Measurements from ENCODE around the gene RANBP3.

RANBP3 gene

DNA sequence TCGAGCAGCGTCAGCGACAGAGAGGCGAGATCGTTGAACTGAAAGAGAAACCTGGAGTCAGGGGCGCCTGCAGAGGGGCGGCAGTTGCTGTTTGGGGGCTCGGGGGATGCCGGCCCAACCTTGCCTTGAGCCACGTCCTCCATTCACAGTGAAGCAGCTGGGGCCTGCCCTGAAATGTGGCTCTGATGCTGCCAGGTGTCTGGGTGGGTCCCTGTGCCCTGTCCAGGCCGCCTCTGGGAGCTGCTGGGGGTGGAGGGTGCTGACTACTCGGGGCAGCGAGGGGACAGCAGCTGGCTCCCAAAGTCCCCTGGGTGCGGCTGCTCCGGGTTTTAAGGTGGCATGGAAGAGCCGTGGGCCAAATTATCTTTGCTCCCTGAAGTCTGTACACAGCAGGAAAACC, 17.7 kb upstream of the RANBP3 start:
- Histone ChIP-seq H3K9me3 (ENCODE audit: low read length) (no peaks in the 10 kb centered on the region), H3K9me2 (ENCODE audit: low read depth, low read length) (no peaks in the 10 kb centered on the region), H4K20me1 (ENCODE audit: insufficient read depth, low read length) (no peaks in the 10 kb centered on the region), H3K4me2 (ENCODE audit: low read length) (no peak overlapping the region), H3K27me3 (ENCODE audit: insufficient read depth, low read length) (no peaks in the 10 kb centered on the region; the same call in 1 of the 2 replicates), H3K9ac (ENCODE audit: low read length) (no peak overlapping the region), H3F3A (ENCODE audit: insufficient read depth, low read length) (no peaks in the 10 kb centered on the region), H3K4me3 (ENCODE audit: low read depth, low read length, poor library complexity, severe bottlenecking) (no peak overlapping the region), H3K36me3 (ENCODE audit: insufficient read depth, low read length) (no peaks in the 10 kb centered on the region; the same call in 1 of the 2 replicates), H3K27ac (ENCODE audit: low read depth, low read length, poor library complexity, severe bottlenecking) (no peak overlapping the region), H2AFZ (ENCODE audit: low read length) (no peak overlapping the region), H3K4me1 (ENCODE audit: insufficient read depth, low read length, severe bottlenecking) (no peaks in the 10 kb centered on the region), H3K79me2 (ENCODE audit: insufficient read depth, low read length) (no peaks in the 10 kb centered on the region)
- TF ChIP-seq, protein P1, sequence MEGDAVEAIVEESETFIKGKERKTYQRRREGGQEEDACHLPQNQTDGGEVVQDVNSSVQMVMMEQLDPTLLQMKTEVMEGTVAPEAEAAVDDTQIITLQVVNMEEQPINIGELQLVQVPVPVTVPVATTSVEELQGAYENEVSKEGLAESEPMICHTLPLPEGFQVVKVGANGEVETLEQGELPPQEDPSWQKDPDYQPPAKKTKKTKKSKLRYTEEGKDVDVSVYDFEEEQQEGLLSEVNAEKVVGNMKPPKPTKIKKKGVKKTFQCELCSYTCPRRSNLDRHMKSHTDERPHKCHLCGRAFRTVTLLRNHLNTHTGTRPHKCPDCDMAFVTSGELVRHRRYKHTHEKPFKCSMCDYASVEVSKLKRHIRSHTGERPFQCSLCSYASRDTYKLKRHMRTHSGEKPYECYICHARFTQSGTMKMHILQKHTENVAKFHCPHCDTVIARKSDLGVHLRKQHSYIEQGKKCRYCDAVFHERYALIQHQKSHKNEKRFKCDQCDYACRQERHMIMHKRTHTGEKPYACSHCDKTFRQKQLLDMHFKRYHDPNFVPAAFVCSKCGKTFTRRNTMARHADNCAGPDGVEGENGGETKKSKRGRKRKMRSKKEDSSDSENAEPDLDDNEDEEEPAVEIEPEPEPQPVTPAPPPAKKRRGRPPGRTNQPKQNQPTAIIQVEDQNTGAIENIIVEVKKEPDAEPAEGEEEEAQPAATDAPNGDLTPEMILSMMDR (IDR thresholded peaks at IDR 0.05; ENCODE audit: low read length) = no peak
- no peak for TF ChIP-seq EZH2 (IDR thresholded peaks at IDR 0.05; ENCODE audit: borderline replicate concordance, low read length)

DNA sequence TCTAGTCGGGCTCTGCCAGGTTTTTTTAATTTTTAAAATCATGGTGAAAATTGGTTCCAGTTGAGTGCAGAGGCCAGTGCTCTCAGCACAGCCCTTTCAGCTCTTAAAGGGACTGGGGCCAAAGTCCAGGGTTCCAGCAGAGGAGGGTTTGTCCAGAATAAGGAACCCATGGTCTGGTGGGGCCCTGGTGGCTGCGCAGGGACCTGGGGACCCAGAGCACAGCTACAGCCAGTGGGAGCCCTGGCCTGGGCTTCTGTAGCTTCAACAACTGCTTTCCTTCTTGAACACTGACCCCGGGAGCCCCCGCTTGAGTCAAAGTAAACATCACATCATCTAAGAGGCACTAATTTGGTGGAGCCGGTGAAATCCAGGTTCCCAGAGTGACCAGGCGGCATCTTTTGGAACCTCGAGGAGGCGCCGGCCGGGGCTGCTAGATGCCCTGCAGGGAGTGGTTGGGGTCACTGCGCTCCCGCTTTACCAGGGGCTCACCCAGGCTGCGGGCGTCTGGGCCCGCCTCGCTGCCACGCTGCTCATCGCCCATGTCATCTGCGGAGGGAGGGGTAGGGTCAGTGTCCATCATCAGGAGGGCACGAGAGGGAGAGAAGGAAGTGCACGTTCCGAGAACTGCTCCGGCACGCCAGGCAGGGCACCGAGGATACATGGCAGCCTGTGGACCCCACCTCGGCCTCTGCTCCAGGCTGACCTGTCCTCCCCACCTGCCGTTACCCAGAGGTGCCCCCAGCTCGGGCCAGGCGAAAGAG, 16.6 kb upstream of the RANBP3 start:
- no peaks in the 10 kb centered on the region for H3K9me2 ChIP-seq (ENCODE audit: low read depth, low read length)
- no peak overlapping the region for H3K9ac ChIP-seq (ENCODE audit: low read length)
- no peak overlapping the region for H3K4me3 ChIP-seq (ENCODE audit: low read depth, low read length, poor library complexity, severe bottlenecking)
- no peaks in the 10 kb centered on the region for H4K20me1 ChIP-seq (ENCODE audit: insufficient read depth, low read length)
- H3F3A ChIP-seq (ENCODE audit: insufficient read depth, low read length) = no peaks in the 10 kb centered on the region
- TF ChIP-seq, protein P1 (IDR thresholded peaks at IDR 0.05; ENCODE audit: low read length) = no peak
- no peak for TF ChIP-seq EZH2 (IDR thresholded peaks at IDR 0.05; ENCODE audit: borderline replicate concordance, low read length)
- H2AFZ ChIP-seq (ENCODE audit: low read length) = no peak overlapping the region
- H3K27ac ChIP-seq (ENCODE audit: low read depth, low read length, poor library complexity, severe bottlenecking) = no peak overlapping the region
- no peaks in the 10 kb centered on the region for H3K36me3 ChIP-seq (ENCODE audit: insufficient read depth, low read length)
- H3K27me3 ChIP-seq (ENCODE audit: insufficient read depth, low read length) = no peaks in the 10 kb centered on the region; the same call in 1 of the 2 replicates
- no peak overlapping the region for H3K4me2 ChIP-seq (ENCODE audit: low read length)
- H3K9me3 ChIP-seq (ENCODE audit: low read length) = no peaks in the 10 kb centered on the region
- peaks cover 7% of the 10 kb centered on the region for H3K4me1 ChIP-seq (ENCODE audit: insufficient read depth, low read length, severe bottlenecking)
- no peaks in the 10 kb centered on the region for H3K79me2 ChIP-seq (ENCODE audit: insufficient read depth, low read length)

DNA sequence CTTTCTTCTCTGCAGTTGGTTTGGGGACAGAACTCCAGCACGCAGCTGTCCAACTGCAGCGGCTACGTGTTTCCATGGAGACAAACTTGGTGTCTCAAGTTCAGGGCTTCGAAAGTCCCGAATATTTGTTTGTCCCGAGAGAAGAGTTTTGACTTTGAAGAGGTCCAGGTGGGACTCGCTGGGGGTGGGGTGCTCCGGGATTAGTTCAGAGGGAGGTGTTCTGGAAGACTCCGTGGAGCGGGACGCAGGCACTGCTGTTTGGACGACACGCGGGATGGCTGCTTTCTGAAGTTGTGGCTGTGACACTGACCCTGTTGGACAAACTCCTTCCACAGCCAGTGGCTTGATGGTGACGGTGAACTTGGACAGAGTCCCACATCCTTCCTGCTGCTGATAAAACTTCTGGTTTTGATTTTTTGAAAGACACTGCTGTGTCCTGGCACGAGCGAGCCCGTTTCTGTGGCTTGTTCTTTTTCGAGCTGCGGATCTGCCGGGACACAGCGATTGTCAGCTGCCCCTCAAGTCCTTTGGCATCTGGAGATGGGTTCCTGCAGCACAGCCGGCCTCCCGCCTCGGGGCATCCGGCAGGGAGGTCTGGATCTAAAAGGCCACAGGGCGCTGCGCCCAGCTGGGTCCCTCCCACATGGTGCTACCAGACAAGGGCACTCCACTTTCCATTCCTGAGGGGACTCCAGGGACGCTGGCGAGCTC, 15.9 kb upstream of the RANBP3 start:
- TF ChIP-seq EZH2 (IDR thresholded peaks at IDR 0.05; ENCODE audit: borderline replicate concordance, low read length) = no peak
- H3K79me2 ChIP-seq (ENCODE audit: insufficient read depth, low read length) = no peaks in the 10 kb centered on the region
- no peak overlapping the region for H3K27ac ChIP-seq (ENCODE audit: low read depth, low read length, poor library complexity, severe bottlenecking)
- H3K4me3 ChIP-seq (ENCODE audit: low read depth, low read length, poor library complexity, severe bottlenecking) = no peak overlapping the region
- H3K9ac ChIP-seq (ENCODE audit: low read length) = no peak overlapping the region
- no peaks in the 10 kb centered on the region for H3K9me3 ChIP-seq (ENCODE audit: low read length)
- H3K4me2 ChIP-seq (ENCODE audit: low read length) = no peak overlapping the region
- H3K27me3 ChIP-seq (ENCODE audit: insufficient read depth, low read length) = no peaks in the 10 kb centered on the region
- no peaks in the 10 kb centered on the region for H4K20me1 ChIP-seq (ENCODE audit: insufficient read depth, low read length)
- peaks cover 7% of the 10 kb centered on the region for H3K4me1 ChIP-seq (ENCODE audit: insufficient read depth, low read length, severe bottlenecking)
- no peaks in the 10 kb centered on the region for H3K9me2 ChIP-seq (ENCODE audit: low read depth, low read length)
- H2AFZ ChIP-seq (ENCODE audit: low read length) = no peak overlapping the region
- no peaks in the 10 kb centered on the region for H3K36me3 ChIP-seq (ENCODE audit: insufficient read depth, low read length)
- no peaks in the 10 kb centered on the region for H3F3A ChIP-seq (ENCODE audit: insufficient read depth, low read length)
